IPS-18c (cell line): ENCODE measurements around the gene DENR.
A peak's percentile ranks its signal among the peaks of the same experiment; 100 is the strongest.
"Not testable (repeated sequence)": the region's sequence is repeated elsewhere in the genome, so short reads cannot be mapped to it uniquely, and the experiment has no call there.

Experiments
- H3K4me3 ChIP-seq: 2 replicates; pipeline ENCODE4 v1.7.0; 2013; ENCODE audit warnings: low read depth, mild to moderate bottlenecking, low read length, moderate library complexity; ENCODE audit not compliant: insufficient read depth
- H3K9me3 ChIP-seq: one replicate; pipeline ENCODE4 v1.6.1; 2013; ENCODE audit warnings: mild to moderate bottlenecking, low read length, moderate library complexity; ENCODE audit not compliant: control insufficient read depth, insufficient read depth

Gene DENR

DNA sequence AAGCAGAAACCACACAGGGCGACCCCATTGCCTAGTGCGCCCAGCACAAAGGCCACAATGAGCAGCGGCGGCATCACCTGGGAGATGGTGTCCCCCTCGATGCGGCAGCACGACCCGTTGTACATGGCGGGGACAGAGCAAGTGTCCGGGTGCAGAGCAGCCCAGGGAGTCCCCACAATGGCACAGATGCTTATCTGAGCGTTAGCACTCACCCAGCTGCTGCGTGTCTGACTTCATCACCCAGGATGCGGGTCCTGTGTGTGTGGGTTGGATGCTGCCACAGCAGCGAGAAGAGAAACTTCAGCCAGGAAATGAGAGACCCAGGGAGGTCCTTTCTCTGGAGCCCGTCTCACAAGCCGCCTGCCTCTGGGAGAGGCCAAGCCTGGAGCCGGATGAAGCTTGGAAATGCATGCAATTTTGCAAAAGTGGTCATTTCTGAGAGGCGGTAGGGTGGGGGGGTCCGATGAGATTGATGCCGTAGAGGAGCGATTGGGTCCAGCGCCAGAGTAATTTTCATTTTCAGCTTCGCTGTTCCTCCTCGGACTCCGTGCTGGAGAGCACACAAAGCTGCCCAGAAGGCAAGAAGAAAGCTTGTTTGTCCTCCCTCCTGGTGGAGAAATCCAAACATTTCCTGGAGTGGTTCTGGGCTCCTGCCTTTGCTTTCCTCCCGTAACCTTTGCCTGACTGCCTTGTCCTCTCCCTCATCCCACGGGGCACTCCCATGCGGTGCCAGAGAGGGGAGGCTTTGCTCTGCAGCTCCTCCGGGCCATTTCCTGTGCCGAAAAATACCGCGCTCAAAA is 22.2 kb upstream of the DENR start, which contains the start of gene HCAR1:
Gene HCAR1 (minus strand): TSS at position 630 of the 800 bp plus-strand sequence. CDS start 505 bp downstream, at position 125.
- no peaks in the 10 kb centered on the region for H3K9me3 ChIP-seq
- no peak within 1 kb of the TSS for H3K4me3 ChIP-seq

DNA sequence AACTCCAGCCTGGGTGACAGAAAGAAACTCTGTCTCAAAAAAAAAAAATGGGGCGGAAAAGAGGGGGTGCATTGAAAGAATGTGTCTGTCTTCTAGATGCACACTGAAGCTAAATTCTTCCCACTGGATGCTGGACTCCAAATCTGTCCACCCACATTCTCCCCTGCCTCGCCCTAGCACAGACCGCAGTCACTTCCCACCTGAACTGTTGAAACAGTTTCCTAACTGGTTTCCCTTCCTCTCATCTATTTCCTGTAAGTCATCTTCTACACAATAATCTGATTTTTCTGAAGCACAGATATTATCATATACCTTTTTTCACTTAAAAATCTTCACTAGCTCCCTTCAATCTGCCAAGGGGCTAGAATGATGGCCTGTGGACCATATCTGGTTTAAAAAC is 20.5 kb upstream of the DENR start:
- no peak overlapping the region for H3K4me3 ChIP-seq
- H3K9me3 ChIP-seq, result no peaks in the 10 kb centered on the region

DNA sequence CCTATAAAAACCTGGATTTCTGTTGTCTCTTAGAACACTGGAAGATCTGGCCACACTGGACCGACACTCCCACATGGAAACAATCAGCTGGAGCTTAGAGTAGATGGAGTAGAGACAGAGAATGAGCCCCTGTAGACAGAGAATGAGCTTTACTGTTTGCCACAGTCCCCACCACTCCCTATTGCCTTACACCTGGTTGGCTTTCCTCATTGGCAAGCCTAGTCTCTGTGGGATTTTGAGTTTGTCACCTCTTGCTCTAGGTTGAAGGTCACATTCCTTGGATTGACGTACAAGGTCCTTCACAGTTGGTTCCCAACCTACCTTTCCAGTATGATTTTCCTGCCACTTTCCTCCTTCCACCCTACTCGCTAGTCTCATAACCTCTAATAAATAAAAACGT is 20.0 kb upstream of the DENR start:
- Histone ChIP-seq H3K9me3 (no peaks in the 10 kb centered on the region), H3K4me3 (no peak overlapping the region)

DNA sequence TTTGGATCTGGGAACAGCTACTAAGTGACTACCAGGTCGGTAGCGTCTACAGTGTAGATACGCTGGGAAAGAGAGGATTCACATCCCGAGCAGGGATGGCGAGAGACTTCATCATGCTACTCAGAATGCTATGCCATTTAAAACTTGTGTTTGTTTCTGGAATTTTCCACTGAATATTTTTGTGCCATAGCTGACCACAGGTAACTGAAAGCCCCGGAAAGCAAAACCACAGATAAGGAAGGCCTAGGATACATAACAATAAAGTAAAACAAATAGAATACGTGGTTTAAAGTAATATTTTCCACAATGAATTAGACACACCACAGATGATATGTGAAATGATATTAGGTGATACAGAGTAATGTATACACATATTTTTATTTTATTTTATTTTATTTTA is 14.1 kb upstream of the DENR start:
- H3K4me3 ChIP-seq, result no peak overlapping the region

DNA sequence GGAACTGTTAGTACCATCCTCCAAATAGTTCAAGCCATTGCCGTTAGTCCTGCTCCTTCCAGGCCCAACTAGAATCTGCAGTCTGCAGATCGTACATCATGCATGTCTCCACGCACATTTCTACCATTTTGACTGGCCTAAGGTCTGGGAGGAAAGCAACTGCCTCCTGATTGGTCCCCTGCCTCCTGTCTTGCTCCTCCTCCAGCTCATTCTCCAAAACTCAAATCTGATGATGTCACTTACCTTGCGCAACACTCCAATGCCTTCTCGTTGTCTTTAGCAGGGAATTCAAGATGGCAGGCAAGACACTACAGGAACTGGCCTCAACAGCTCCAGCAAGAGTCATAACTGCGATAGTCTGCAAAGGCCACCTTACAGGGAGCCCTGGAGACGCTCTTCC is 12.3 kb upstream of the DENR start:
- Histone ChIP-seq H3K4me3 (no peak overlapping the region), H3K9me3 (no peaks in the 10 kb centered on the region)

More for the DNA sequence above, 14.1 kb upstream of the DENR start:
- no peaks in the 10 kb centered on the region for H3K9me3 ChIP-seq

DNA sequence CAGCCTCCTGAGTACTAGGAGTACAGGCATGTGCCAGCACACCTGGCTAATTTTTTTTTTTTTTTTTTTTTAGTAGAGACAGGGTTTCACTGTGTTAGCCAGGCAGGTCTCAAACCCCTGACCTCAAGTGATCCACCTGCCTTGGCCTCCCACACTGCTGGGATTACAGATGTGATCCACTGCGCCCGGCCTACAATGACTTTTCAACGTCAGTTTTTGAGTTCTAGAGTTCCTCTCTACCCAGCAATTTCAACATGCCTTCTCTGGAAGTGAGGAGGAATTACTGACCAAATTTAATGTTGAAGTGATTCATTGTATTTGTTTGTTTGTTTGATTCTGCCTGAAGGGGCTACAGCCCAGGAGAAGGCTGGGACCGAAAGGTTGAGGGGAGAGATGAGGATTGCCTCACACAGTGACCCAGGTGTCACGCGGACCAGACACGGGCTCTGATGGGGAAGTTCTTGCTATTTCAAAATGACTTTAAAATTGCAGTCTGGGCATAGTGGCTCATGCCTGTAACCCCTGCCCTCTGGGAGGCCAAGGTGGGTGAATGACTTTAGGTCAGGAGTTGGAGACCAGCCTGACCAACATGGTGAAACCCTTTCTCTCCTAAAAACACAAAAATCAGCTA is 8.6 kb upstream of the DENR start:
- Histone ChIP-seq H3K4me3 (no peak overlapping the region), H3K9me3 (no peaks in the 10 kb centered on the region)

DNA sequence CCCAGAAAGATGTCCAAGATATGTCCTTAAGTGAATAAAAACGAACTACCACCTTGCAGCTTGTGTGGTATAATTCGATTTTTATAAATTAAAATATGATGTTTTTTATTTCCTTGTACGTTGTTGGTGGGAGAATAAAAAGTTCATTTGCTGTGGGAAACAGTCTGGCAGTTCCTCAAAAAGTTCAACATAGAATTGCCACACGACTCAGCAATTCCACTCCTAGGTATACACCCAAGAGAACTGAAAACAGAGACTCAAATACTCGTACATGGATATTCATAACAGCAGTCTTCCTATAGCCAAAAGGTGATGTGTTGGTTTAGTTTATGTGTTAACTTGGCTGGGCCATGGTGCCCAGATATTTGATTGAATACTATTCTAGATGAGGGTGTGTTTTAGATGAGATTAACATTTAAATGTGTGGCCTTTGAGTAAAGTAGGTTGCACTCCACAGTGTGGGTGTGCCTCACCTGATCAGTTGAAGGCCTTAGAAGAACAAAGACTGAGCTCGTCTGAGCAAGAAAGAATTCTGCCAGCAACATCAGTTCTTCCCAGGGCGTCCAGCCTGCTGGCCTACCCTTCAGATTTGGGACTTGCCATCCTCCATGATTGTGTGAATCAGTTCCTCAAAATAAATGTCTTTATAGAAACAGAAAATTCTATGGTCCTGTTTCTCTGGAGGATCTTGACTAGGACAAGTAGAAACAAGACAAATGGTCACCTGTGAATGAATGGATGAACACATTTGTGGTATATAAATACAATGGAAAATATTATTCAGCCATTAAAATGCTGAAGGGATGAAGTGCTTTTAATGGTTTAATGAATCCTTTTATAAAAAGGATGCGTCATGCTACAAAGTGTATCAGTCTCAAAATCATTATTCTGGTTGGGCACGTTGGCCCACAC is 5.1 kb upstream of the DENR start:
- Histone ChIP-seq H3K9me3 (no peaks in the 10 kb centered on the region), H3K4me3 (no peak overlapping the region)

DNA sequence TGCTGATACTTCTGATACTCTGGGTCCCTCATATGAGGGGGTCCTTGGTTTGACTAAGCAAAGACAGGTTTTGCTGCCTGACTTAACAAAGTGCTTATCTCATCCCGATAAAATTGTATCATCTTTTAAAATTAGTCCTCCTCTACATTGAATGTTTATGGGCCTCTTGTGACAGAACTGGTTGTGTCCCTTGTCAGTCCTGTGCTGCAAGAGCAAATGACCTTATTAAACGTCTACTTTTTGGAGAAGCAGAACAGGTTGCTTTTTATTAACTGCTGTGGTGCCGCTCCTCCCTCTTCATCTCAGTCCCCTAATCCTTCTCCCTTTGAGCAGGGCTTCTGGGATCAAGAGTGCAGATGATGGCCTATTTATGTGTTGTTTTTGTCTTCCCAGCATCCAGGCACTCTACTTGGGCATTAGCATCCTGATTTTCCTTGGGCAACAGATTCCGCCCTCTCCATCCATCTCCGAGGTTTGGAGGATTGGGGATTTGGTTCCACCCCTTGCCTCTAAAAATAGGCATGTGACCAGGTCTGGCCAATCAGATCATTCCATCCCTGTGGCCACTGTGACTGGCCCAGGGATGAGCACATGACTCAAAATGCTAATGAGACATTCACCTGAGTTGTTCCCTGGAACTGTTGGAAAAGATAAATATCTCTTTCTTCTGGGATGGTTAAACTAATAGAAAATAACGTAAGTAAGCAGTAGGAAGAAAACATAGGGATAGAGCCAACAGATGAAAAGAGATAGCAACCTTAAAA is 2.9 kb upstream of the DENR start:
- Histone ChIP-seq H3K9me3 (no peaks in the 10 kb centered on the region), H3K4me3 (no peak overlapping the region)

DNA sequence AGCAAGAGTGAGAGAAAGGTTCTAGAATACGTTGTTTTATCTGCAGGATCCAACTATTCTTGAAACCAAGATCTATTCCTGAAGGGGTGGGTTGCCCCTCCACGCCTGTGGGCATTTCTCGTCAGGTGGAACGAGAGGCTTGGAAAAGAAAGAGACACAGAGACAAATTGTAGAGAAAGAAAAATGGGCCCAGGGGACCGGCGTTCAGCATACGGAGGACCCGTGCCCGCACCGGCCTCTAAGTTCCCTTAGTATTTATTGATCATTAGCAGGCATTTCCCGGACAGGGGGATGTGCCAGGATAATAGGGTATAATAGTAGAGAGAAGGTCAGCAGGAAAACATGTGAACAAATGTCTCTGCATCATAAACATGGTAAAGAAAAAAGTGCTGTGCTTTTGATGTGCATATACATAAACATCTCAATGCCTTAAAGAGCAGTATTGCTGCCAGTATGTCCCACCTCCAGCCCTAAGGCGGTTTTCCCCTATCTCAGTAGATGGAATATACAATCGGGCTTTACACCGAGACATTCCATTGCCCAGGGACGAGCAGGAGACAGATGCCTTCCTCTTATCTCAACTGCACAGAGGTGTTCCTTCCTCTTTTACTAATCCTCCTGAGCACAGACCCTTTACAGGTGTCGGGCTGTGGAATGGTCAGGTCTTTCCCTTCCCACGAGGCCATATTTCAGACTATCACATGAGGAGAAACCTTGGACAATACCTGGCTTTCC is 1.7 kb upstream of the DENR start:
- H3K9me3 ChIP-seq, result not testable (repeated sequence)
- H3K4me3 ChIP-seq, result peak overlapping the region; percentile 21; the same call in 1 of the 2 replicates

DNA sequence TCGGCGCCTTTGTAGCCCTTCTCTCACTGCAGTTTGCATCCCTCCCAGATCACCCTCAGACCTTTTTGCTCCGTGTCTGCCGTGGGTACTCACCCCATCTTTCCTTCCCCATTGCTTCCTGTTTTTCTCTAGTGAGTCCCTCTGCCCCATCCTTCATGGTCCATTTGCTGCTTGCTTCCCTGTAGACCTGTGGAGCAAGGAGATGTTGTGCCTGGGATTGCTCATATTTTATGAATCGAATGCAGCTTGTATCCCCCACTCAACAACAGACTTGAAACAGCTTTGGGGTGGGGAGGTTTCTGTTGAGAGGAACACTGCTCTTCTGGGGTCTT is 661 bp downstream of the DENR start:
- Histone ChIP-seq H3K9me3 (no peaks in the 10 kb centered on the region), H3K4me3 (peak overlapping the region; percentile 74)

DNA sequence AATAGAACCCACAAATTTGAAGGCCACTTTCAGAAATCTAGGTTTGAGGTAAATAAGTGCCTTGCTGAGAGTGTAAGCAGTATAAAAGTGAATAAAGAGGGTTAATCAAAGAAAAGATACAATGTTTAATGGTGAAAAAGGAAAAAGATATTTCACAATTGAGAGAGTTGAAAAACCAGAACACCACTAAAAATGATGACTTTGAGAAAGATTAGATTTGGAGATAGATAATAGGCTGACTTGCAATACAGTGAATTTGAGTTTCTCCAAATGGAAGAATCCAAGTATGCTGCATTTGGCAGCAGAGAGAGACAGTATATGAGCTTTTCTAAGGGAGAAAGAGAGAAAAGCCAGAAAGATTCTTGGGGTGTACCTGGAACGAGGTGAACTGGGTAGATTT is 2.2 kb downstream of the DENR start:
- Histone ChIP-seq H3K4me3 (no peak overlapping the region), H3K9me3 (no peaks in the 10 kb centered on the region)

DNA sequence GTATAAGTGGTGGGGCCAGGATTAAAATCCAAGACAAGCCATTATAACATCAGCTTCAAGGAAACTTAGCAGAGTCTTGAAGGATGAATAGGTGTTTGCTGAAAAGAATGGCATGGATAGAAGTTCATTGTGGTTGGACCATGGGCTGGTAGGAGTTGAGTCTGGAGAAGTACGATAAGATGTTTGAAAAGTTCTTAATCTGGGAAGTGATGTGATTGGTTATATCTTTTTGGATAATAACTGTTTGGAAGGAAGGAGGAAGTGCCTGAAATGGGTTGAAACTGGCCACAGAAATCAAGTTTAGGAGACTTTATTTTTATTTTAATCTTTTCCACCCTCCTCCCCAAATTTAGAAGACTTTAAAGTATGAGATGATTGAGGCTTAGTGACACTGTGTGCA is 4.9 kb downstream of the DENR start:
- H3K9me3 ChIP-seq, result no peaks in the 10 kb centered on the region

DNA sequence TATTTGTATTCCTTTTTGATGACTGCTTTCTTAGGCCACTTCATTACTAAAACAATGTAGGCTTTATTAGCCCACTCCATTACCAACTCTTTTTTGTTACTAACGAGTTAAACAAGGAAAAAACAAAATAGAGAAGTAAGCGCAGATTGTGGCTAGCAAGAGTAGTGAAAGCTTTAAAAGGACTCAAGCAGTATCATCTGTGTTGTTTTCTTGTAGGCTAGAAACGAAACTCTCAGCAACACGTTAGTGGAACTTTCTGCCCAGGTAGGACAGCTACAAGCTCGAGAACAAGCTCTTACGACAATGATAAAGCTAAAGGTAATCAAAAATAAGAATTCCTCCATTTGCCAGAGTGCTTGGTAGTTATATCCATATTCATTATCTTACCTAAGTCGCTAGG is 32.9 kb downstream of the DENR start:
- Histone ChIP-seq H3K4me3 (no peak overlapping the region), H3K9me3 (peaks cover 2% of the 10 kb centered on the region)

More for the DNA sequence above, 4.9 kb downstream of the DENR start:
- H3K4me3 ChIP-seq, result no peak overlapping the region; the same call in 1 of the 2 replicates

DNA sequence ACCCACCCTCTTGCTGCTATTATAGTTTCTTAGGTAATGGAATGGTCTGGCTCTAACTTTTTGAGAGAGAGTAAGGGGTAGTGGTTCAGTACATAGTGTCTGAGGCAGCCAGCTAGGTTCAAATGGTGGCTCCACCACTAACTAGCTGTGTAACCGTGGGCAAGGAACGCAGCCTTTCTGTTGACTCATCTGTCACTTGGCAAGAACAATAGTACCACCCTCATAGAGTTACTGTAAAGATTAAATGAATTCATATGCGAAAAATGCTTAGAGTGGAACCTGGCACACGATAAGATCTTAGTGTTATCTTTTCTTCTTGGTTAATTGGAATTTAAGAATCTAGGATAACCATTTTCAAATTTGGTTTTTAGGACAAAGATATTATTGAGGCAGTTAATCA is 35.8 kb downstream of the DENR start:
- no peak overlapping the region for H3K4me3 ChIP-seq
- peaks cover 2% of the 10 kb centered on the region for H3K9me3 ChIP-seq

DNA sequence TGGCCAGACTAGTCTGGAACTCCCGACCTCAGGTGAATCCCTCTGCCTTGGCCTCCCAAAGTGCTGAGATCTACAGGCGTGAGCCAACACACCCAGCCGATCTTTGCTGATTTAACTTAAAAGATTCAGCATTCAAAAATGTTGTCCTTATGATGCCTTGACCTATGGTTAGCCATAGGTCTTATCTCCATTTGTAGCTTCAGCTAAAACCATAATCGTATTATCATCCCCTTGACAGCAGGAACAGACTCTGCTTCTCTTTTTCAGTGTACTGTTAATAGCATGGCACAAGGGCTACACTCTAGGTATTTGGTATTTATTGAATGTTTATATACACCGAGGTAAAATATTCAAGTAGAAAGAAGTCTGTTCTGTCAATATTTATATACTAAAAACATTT is 37.0 kb downstream of the DENR start:
- Histone ChIP-seq H3K4me3 (no peak overlapping the region), H3K9me3 (peaks cover 2% of the 10 kb centered on the region)

DNA sequence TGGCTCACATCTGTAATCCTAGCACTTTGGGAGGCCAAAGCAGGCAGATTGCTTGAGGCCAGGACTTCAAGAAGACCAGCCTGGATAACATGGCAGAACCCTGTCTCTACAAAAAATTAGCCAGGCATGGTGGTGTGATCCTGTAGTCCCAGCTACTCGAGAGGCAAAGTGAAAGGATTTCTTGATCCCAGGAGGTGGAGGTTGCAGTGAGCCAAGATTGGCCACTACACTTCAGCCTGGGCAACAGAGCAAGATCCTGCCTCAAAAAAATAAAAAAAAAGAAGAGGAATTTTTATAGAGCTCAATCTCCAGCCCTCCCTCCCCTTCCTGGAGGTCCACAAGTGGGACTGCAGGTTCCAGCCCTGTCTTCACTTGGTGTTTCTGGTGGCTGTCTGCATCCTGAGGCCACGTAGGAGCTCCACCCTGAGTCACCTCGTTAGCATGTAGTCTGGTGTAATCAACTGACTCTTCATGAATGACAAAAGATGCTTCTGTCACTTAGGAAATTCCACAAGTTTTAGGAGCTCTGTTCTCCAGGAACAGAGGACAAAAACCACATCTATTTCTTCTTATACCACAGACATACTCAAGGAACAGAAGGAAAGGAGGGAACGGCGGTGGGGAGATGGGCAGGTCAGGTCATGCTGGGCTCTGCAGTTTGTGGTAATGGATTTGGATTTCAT is 37.9 kb downstream of the DENR start:
- Histone ChIP-seq H3K4me3 (no peak overlapping the region), H3K9me3 (peaks cover 2% of the 10 kb centered on the region)
